Activated naive CD8-positive, alpha-beta T cell (primary cell): ENCODE results near the gene ACVR1.
"Not testable (repeated sequence)": the region's sequence is repeated elsewhere in the genome, so short reads cannot be mapped to it uniquely, and the experiment has no call there.

ENCODE experiments used
- H3K27ac Mint-ChIP-seq: one replicate; pipeline ENCODE4 v1.8.0; 2021; ENCODE audit warnings: mixed read lengths
- H3K27me3 Mint-ChIP-seq: one replicate; pipeline ENCODE4 v1.8.0; 2021; ENCODE audit warnings: mixed read lengths
- H3K36me3 Mint-ChIP-seq: one replicate; pipeline ENCODE4 v1.8.0; 2021; ENCODE audit warnings: mixed read lengths
- H3K4me1 Mint-ChIP-seq: one replicate; pipeline ENCODE4 v1.8.0; 2021; ENCODE audit warnings: low read depth, mixed read lengths
- H3K4me3 Mint-ChIP-seq: one replicate; pipeline ENCODE4 v1.8.0; 2021; ENCODE audit warnings: mild to moderate bottlenecking, mixed read lengths
- H3K9me3 Mint-ChIP-seq: one replicate; pipeline ENCODE4 v1.8.0; 2021; ENCODE audit warnings: low read depth, mixed read lengths

Gene ACVR1

DNA sequence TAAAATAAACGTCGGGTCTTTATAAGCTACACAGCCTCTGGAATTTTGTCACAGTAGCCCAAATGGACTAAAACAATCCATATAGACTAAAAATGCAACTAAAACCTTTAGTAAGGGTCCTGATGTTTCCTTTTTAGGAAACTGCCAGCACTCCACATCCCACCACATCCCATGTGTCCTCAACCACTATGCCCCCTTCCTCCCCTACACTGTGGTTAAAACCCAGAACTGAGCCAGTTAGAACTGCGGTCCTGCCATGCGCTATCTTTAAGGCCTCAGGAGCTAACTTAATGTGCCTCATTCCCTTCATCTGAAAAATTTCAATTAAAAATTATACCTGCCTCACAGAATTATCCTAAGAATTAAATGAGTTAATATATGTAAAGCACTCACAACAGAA lies 41.1 kb downstream of the ACVR1 start:
- H3K9me3 Mint-ChIP-seq: no peaks in the 10 kb centered on the region
- H3K36me3 Mint-ChIP-seq: peaks cover 13% of the 10 kb centered on the region
- H3K27me3 Mint-ChIP-seq: no peaks in the 10 kb centered on the region
- no peak overlapping the region for H3K4me3 Mint-ChIP-seq
- peaks cover 50% of the 10 kb centered on the region for H3K4me1 Mint-ChIP-seq
- no peak overlapping the region for H3K27ac Mint-ChIP-seq

DNA sequence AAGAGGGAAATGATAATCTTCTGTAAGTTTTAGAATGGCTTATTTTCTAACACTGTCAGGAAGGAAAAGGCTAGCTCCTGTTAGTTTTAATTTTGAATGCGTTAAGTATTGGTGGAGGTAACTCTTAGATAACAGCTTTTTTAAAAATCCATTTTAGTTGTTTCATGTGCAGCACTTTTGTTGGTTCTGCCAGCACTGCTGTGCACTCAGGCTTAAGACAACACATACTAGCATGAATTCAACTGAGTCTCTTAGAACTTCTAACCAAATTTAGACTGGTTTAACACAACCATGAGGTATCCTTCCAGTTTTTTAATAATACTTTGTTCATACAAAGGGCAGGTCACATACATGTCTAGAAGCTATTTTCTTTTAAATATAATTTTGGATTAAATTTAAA lies 42.4 kb downstream of the ACVR1 start:
- Mint-ChIP-seq H3K4me1 (peaks cover 41% of the 10 kb centered on the region), H3K36me3 (peaks cover 8% of the 10 kb centered on the region), H3K4me3 (no peak overlapping the region)

DNA sequence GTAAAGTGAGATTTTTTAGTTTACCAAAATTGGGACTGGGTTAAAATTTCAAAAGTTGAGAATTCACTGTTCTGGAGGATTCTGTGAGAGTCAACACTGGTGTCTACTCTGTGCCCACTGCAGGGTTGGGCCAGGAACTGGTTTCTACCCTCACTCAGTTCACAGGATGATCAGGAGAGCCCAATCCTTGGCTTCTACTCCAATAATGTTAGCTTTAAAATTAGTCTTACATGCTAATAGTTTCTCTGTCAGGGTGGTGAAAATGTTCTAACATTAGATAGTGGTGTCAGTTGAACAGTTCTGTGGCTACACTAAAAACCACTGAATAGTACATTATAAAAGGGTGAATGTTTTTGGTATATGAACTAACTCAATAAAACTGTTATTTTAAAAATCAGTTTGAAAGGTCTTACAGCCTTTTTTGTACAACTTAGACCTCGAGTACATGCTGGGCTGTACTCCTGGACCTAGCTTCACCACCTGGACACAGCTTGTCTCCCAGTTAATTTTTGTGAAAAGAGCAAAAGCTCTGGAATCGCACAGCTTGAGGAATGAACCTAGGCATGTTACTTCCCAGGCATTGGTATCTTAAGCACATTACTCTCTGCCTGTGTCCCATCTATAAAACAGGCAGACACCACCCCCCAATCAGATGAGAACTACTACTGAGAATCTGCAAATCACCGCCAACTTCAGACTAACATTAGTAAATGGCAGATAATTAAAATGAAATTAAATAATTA lies 44.4 kb downstream of the ACVR1 start:
- H3K27me3 Mint-ChIP-seq: no peaks in the 10 kb centered on the region
- peaks cover 6% of the 10 kb centered on the region for H3K36me3 Mint-ChIP-seq
- H3K27ac Mint-ChIP-seq: no peak overlapping the region
- H3K9me3 Mint-ChIP-seq: no peaks in the 10 kb centered on the region
- H3K4me3 Mint-ChIP-seq: no peak overlapping the region
- peaks cover 23% of the 10 kb centered on the region for H3K4me1 Mint-ChIP-seq

More for the DNA sequence above, 42.4 kb downstream of the ACVR1 start:
- Mint-ChIP-seq H3K9me3 (no peaks in the 10 kb centered on the region), H3K27ac (no peak overlapping the region), H3K27me3 (no peaks in the 10 kb centered on the region)

DNA sequence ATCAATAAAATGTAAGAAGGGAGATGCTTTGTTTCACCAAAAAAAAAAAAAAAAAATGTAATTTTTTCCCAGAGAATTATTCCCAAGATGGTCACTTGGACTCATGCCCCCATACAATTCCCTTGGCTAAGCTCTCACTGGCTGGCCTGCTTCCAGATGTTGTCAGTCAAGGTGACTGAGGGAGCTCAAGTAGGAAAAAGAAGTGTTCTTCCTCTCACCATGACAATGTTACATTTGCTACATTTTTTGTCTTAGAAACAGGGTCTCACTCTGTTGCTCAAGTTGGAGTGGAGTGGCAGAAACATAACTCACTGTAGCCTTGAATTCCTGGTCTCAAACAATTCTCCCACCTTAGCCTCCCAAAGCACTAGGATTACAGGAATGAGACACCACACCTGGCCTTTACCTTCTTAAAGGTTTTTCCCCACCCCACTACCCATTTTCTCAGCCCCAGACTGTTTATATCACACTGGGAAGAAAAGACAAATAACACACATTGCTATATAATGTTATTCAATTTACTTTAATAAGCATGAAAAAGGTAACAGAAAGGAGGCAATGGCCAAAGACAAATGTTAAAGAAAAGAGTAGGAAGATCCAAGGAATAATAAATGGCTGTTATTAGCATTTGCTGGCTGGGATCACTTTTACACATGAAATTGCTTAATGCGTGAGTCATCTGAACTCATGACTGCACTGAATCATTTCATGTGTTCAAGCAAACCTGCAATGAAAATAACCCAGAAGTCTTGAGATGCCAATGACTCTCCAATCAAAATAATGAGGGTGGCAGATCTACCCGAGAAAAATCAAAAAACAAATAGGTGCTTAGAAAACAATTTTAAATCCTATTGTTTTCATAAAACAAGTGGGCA lies 45.2 kb downstream of the ACVR1 start:
- H3K27me3 Mint-ChIP-seq: no peaks in the 10 kb centered on the region
- H3K9me3 Mint-ChIP-seq: no peaks in the 10 kb centered on the region
- H3K36me3 Mint-ChIP-seq: peaks cover 3% of the 10 kb centered on the region
- no peak overlapping the region for H3K4me3 Mint-ChIP-seq
- H3K4me1 Mint-ChIP-seq: peaks cover 15% of the 10 kb centered on the region
- no peak overlapping the region for H3K27ac Mint-ChIP-seq

DNA sequence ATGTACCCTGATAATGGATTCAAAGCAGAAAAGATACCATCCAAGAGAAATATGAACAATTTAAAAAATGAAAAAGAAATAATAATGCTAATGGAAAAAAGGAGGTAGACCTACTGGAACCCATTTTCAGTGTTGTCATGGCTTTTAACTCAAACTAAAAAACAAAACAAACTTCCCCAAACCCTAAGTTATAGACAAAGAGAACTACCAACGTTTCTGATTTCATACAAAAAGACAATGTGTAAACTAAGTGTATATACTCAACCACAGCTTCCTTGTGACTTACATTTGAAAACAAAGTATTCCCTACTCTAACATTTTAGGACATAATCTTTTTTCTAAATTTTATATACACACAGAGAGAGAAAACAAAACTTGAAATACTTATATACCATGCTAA lies 45.9 kb downstream of the ACVR1 start:
- Mint-ChIP-seq H3K4me3 (no peak overlapping the region), H3K27ac (no peak overlapping the region), H3K27me3 (no peaks in the 10 kb centered on the region), H3K36me3 (peaks cover 8% of the 10 kb centered on the region), H3K4me1 (peaks cover 10% of the 10 kb centered on the region), H3K9me3 (no peaks in the 10 kb centered on the region)

DNA sequence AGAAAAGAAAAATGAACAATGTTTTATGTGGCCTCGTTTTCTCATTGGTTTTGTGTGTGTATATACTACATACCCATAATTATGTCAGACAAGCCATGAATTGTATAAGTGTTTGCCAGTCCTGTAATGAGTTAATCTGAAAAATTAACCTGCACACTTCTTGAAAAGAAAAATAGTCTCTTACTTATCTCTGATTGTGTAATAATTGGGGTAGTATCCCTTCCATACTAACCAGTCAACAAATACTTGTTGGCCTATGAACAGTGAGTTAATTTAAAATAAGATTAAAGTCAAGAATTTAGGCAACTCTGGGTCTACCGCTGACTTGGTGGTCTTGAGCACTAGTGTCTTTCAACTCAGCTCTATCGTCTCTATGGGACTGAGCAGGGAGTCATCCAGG lies 48.8 kb downstream of the ACVR1 start:
- Mint-ChIP-seq H3K4me3 (no peak overlapping the region), H3K36me3 (peaks cover 18% of the 10 kb centered on the region), H3K9me3 (no peaks in the 10 kb centered on the region), H3K4me1 (peaks cover 9% of the 10 kb centered on the region), H3K27ac (no peak overlapping the region), H3K27me3 (no peaks in the 10 kb centered on the region)

DNA sequence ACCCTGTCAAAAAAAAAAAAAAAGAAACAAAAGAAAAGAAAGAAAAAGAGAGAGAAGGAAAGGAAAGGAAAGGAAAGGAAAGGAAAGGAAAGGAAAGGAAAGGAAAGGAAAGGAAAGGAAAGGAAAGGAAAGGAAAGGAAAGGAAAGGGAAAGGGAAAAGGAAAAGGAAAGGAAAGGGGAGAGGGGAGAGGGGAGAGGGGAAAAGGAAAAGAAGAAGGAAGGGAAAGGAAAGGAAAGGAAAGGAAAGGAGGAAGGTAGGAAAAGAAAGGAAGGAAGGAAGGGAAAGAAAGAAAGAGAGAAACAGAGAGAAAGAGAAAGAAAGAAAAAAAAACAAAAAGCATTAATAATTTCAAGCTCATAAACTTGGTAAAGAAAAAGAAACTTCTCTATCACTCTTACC lies 49.5 kb downstream of the ACVR1 start:
- H3K4me1 Mint-ChIP-seq: peaks cover 10% of the 10 kb centered on the region
- H3K4me3 Mint-ChIP-seq, H3K27me3 Mint-ChIP-seq, H3K9me3 Mint-ChIP-seq, H3K27ac Mint-ChIP-seq: not testable (repeated sequence)
- peaks cover 18% of the 10 kb centered on the region for H3K36me3 Mint-ChIP-seq

DNA sequence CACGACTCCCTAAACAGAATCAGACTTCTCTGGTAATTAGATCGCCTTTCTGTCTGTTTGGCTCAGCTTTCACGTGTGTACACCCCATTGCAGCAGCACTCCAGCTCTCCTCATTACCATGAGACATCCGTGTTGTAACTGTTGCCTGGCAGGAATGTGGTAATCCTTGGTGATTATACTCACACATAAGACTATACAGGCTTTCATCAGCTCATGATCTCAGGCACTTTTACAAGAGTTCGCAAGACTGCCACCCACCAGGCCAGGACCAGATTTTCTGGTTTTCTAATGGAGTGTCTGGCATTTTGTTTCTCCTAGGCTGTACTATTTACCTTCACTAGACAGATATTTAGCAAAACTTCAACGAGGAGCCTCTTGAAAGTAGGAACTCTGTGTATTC lies 50.2 kb downstream of the ACVR1 start:
- H3K27ac Mint-ChIP-seq: no peak overlapping the region
- no peaks in the 10 kb centered on the region for H3K9me3 Mint-ChIP-seq
- peaks cover 4% of the 10 kb centered on the region for H3K4me1 Mint-ChIP-seq
- no peaks in the 10 kb centered on the region for H3K27me3 Mint-ChIP-seq
- peaks cover 18% of the 10 kb centered on the region for H3K36me3 Mint-ChIP-seq
- no peak overlapping the region for H3K4me3 Mint-ChIP-seq

DNA sequence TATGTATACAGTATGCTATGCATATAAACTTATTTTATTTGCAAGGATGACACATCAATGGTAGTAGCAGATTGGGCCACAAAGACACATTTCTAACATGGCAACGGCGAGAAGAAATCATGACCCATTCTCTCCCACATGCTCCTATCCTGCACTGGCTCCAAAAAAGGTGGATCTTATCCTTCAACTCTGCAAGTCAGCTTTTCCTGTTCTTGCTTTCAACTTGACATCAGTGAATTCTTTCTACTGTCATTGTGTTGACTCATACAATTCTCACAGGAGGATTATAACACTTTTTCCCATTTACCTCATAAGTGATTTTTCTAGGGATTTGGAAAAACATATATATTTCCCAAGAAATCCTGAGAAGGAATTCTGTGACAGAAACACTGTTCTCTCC lies 53.1 kb downstream of the ACVR1 start:
- H3K27ac Mint-ChIP-seq: no peak overlapping the region

DNA sequence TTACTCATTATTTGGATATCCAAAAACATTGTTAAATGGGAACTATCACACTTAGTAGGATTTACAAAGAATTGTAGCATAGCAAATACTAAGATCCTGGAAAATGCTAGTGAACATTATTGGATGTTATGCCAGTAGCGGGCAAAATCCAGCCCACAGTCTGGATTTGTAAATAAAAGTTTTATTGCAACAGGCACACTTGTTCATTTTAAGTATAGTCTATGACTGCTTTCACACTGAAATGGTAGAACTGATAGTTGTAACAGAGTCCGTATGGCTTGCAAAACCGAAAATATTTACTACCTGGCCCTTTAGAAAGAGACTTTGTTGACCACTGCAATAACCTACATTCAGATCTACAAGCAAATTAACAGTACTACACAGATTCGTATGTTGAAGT lies 53.6 kb downstream of the ACVR1 start:
- Mint-ChIP-seq H3K27me3 (no peaks in the 10 kb centered on the region), H3K9me3 (no peaks in the 10 kb centered on the region), H3K4me3 (no peak overlapping the region), H3K4me1 (peaks cover 2% of the 10 kb centered on the region), H3K27ac (no peak overlapping the region), H3K36me3 (peaks cover 21% of the 10 kb centered on the region)

More for the DNA sequence above, 53.1 kb downstream of the ACVR1 start:
- Mint-ChIP-seq H3K36me3 (peaks cover 22% of the 10 kb centered on the region), H3K4me1 (peaks cover 2% of the 10 kb centered on the region), H3K4me3 (no peak overlapping the region), H3K27me3 (no peaks in the 10 kb centered on the region), H3K9me3 (no peaks in the 10 kb centered on the region)

DNA sequence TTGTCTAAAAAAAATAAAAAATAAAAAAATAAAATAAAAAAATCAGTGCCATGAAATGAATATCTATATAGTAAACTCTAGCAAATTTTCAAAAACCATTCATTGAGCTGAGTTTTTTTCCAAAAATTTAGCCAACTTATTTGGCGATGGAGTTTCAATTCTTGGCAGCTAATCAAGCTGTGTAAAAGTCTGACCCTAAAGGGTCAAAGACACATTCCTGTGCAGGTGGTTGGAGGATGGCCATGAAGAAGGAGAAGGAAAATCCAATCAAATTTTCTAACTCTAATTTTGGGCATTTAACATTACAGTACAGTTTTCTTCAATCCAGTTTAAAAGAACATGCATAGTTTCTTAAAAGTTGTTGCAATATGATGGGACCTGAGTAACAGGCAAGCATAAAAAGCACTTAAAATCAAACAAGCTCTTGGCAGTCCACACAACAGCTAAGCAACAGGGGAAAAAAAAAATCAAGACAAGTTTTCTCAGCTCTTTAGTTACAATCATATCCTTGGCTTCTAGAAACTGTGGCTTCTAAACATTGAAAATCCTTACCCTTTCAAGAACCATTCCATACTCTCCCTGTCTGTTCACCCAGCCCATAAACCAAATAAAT lies 54.5 kb downstream of the ACVR1 start:
- Mint-ChIP-seq H3K9me3 (no peaks in the 10 kb centered on the region), H3K27ac (no peak overlapping the region)

DNA sequence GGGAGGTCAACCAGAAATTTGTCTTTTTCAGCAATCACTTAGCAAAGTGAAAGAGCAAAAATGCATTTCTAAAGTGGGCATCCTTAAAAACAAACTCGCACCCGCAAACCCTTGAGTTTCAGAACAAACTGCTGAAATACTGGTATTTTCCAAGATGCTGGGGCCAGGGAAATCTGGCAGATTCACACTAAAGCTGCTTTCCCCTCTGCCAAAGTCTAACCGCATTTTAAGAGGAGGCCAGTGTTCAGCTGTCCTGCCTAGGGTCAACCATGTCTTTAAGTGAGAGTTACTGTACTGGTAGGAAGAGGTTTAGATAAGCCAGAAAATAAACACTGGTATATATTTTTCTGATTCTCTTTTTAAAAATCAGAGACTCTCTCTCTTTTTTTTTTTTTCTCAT lies 55.9 kb downstream of the ACVR1 start:
- peaks cover 28% of the 10 kb centered on the region for H3K36me3 Mint-ChIP-seq
- H3K27me3 Mint-ChIP-seq: no peaks in the 10 kb centered on the region
- no peak overlapping the region for H3K4me3 Mint-ChIP-seq
- no peak overlapping the region for H3K27ac Mint-ChIP-seq
- no peaks in the 10 kb centered on the region for H3K9me3 Mint-ChIP-seq
- peaks cover 2% of the 10 kb centered on the region for H3K4me1 Mint-ChIP-seq

More for the DNA sequence above, 54.5 kb downstream of the ACVR1 start:
- Mint-ChIP-seq H3K27me3 (no peaks in the 10 kb centered on the region), H3K36me3 (peaks cover 28% of the 10 kb centered on the region), H3K4me1 (peaks cover 2% of the 10 kb centered on the region), H3K4me3 (no peak overlapping the region)

DNA sequence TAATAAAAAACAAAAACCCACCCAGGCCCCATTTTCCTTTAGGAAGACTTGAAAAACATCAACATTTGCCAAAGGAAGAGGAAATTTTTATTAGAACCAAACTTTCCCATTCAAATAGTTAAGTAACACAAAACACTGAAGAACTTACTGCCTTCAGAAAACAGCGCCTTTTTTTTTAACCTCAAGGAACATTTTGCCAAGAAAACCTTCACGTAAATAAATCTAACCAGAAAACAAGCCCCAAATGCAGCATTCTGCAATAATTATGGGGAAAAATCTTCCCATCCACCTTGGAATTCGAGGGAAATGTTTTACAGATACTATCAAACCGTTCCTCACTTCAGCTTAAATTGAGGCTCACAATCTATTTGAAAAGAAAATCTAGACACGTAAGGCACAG lies 56.4 kb downstream of the ACVR1 start:
- H3K36me3 Mint-ChIP-seq: peaks cover 24% of the 10 kb centered on the region
- H3K27me3 Mint-ChIP-seq: no peaks in the 10 kb centered on the region
- peaks cover 2% of the 10 kb centered on the region for H3K4me1 Mint-ChIP-seq
- no peaks in the 10 kb centered on the region for H3K9me3 Mint-ChIP-seq
- H3K4me3 Mint-ChIP-seq: no peak overlapping the region
- H3K27ac Mint-ChIP-seq: no peak overlapping the region

DNA sequence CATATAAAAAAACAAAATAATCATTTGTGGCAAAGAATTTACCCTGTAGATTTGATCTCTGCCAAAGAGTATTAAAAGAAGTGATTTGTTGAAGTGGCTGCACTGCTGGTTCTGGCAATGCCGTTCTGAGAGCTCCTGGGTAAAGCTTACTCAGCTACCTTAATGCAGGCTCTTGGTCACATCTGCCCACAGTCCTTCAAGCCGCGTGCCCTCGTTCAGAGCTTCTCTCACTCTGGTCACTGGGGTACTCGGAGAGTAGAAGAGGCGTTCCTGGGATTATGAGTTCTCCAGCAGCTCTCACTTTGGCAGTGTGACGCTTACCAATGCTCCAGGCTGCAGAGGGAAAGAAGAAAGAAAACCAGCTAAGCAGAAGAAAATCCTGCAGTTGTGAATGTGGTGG lies 57.9 kb downstream of the ACVR1 start:
- peaks cover 21% of the 10 kb centered on the region for H3K36me3 Mint-ChIP-seq
- no peak overlapping the region for H3K27ac Mint-ChIP-seq
- H3K4me3 Mint-ChIP-seq: no peak overlapping the region
- H3K4me1 Mint-ChIP-seq: peaks cover 2% of the 10 kb centered on the region
- H3K27me3 Mint-ChIP-seq: no peaks in the 10 kb centered on the region
- H3K9me3 Mint-ChIP-seq: no peaks in the 10 kb centered on the region

DNA sequence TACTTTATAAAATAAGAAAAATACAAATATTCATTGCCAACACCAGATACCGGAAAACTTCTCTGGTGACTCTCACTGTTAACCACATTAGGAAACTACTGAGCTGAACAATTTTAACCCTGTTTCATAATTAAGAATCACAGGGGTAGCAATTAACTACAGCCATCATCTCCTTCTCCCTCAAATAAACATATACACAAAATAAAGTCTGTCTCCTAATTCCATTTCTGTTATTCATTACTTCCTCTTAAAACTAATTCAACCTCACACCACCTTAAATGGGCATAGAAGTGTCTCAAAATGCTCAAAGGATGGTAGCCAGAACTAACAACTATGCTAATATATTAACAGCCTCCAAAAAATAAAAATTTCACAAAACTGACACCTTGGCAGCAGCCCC lies 60.7 kb downstream of the ACVR1 start:
- H3K4me1 Mint-ChIP-seq: peaks cover 8% of the 10 kb centered on the region
- no peaks in the 10 kb centered on the region for H3K9me3 Mint-ChIP-seq
- no peaks in the 10 kb centered on the region for H3K27me3 Mint-ChIP-seq
- no peak overlapping the region for H3K4me3 Mint-ChIP-seq
- H3K36me3 Mint-ChIP-seq: peaks cover 36% of the 10 kb centered on the region
- no peak overlapping the region for H3K27ac Mint-ChIP-seq
